Heart right ventricle (tissue), 16 donors: ENCODE data around the gene GLIPR1. TPM values are rescaled to one million over a fixed set of nuclear protein-coding genes. Genes with fewer than 3 reads are reported as not detected.
A peak's percentile ranks its signal among the peaks of the same experiment; 100 is the strongest.
"Not testable (repeated sequence)": the region's sequence is repeated elsewhere in the genome, so short reads cannot be mapped to it uniquely, and the experiment has no call there.

Source experiments
- ATAC-seq, 8 donors: fragments of 200-7000 bp; cut with Tn5 transposase; one replicate each; pipeline ENCODE4 v1.9.1; 2020; ENCODE audit warnings: mild to moderate bottlenecking in 8 of 8, moderate library complexity in 8 of 8, moderate number of reproducible peaks in 1 of 8
- DNase-seq, 2 donors: peaks; one replicate each; pipeline ENCODE4 v3.0.0-alpha.2; 2020
- H3K27ac ChIP-seq, 10 donors: fragments of 200-600 bp; sonication (generic) in 2 of 10; one replicate each; pipeline versions ENCODE4 v1.5.0 to v1.8.0; 2020 to 2022; ENCODE audit warnings: mild to moderate bottlenecking in 3 of 10
- H3K27me3 ChIP-seq, 7 donors: fragments of 200-600 bp; one replicate each; pipeline ENCODE4 v1.8.0; 2021 to 2022; ENCODE audit warnings: mild to moderate bottlenecking in 2 of 7
- H3K36me3 ChIP-seq, 9 donors: fragments of 200-600 bp; sonication (generic) in 1 of 9; one replicate each; pipeline versions ENCODE4 v1.5.0 to v1.8.0; 2020 to 2022; ENCODE audit warnings: mild to moderate bottlenecking in 2 of 9
- H3K4me1 ChIP-seq, 9 donors: fragments of 200-600 bp; sonication (generic) in 1 of 9; one replicate each; pipeline versions ENCODE4 v1.5.0 to v1.8.0; 2020 to 2022; ENCODE audit warnings: mild to moderate bottlenecking in 4 of 9
- H3K4me3 ChIP-seq, 10 donors: fragments of 200-600 bp; sonication (generic) in 2 of 10; one replicate each; pipeline versions ENCODE4 v1.5.0 to v1.8.0; 2020 to 2022; ENCODE audit warnings: mild to moderate bottlenecking in 7 of 10, moderate library complexity in 2 of 10
- H3K9me3 ChIP-seq, 11 donors: fragments of 200-600 bp in 10 of 11; sonication (generic) in 2 of 11; one replicate each; pipeline versions ENCODE4 v1.5.0 to v1.8.0; 2013 to 2022; ENCODE audit warnings: mild to moderate bottlenecking in 2 of 11, control low read depth in 1 of 11, moderate library complexity in 1 of 11
- WGBS, 2 donors: extraction: QIAGEN DNeasy Blood & Tissue Kit; methylation state at CpG; one replicate each; pipeline ENCODE4 v1.1.7; 2013; ENCODE audit warnings: inconsistent platforms in 1 of 2; 5-methylcytosine and 5-hydroxymethylcytosine counted together
- intact Hi-C, 10 donors: fragments of 100-400 bp; cut with DNase I; formaldehyde crosslinking; loops; one replicate each; pipeline versions ENCODE4 v1.11.1 to v1.14.2; 2022
- polyA plus RNA-seq, 2 donors: library from polyadenylated mRNA; stranded (reverse); fragments of 200-250 nt; gene quantifications; one replicate each; pipeline ENCODE4 v1.2.3, GENCODE V29; 2013
- total RNA-seq, 10 donors: library from RNA; stranded (reverse); fragmentation: NEBNext Ultra II Directional in 3 of 10; extraction: Animal tissue kit (Norgen Biotek cat#: 25700) in 3 of 10; gene quantifications; one replicate each; pipeline versions ENCODE4 v1.2.1 to v1.2.4, GENCODE V29; 2021 to 2023
- TF ChIP-seq, protein P1 (sequence below), 9 donors: fragments of 200-600 bp; sonication (generic) in 2 of 9; IDR thresholded peaks; one replicate each; pipeline versions ENCODE4 v1.5.0 to v1.8.0; 2021 to 2022; ENCODE audit warnings: antibody characterized with exemption in 9 of 9, mild to moderate bottlenecking in 5 of 9, moderate library complexity in 1 of 9
- donor health status: Arrhythmogenic right ventricular cardiomyopathy.
- donor health status: ischemic (EF 13 %, LVEDD 7.1; RV severe dilation, severe dysfunction).
- donor health status: healthy with polysubstance abuse.
- donor health status: DM: no; HTN: yes; CAD: no.
- donor health status: DM: no; HTN: no; CAD: no.
- donor health status: ischemic (EF 25% LVEDD 6.9; RV normal size, moderate dysfunction).
- donor health status: ischemic (EF 25% LVEDD 5.7; RV mildly dilated, moderate dysfunction).
- donor health status: healthy.
- donor health status: DM: yes; HTN: yes; CAD: no.
- donor health status: Ischemic cardiomyopathy.
- donor health status: ischemic (EF 35%, LVEDD 5.7; RV mildly dilated, moderate dysfunction).
- donor health status: nonischemic (EF 11% LVEDD 7.7; RV severe dilation, severe dysfunction).
- donor health status: DM: yes; HTN: yes; CAD: no.
- donor health status: PGD.
- donor health status: ischemic (EF 29% LVEDD 5.4; RV normal size, mild dysfunction).
- donor health status: nonischemic (EF 23%, LVEDD 6.1; RV moderate dilation, normal function).

GLIPR1 gene
- total and polyA plus RNA-seq, 12 donors: 2.0 to 25.6 (median 4.6) TPM

DNA sequence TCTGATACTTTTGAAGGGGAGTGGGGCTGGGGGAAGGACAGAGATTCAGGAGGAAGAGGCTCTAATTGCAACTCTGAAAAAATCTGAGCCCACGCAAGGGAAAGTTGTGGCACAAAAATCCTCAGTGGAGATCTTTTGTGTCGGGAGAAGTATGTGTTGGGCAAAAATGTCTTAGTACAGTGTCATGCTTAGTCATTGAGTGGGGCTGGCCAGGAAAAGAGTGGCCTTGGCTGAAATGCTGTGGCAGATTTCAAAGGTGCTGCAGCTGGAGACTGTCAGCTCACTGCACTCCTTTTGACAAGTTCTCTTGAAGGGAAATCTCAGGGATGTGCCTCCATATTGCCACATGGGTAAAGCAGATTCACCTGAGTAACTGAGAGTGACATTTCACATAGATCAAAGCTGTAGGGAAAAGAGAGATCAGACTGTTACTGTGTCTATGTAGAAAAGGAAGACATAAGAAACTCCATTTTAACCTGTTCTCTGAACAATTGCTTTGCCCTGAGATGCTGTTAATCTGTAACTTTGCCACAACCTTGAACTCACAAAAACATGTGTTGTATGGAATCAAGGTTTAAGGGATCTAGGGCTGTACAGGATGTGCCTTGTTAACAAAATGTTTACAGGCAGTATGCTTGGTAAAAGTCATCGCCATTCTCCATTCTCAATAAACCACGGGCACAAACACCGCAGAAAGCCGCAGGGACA is 36.0 kb upstream of the GLIPR1 start:
- WGBS, 2 donors: 78 to 81% methylated on average over 6 of the region's 6 CpGs
- Histone ChIP-seq H3K4me3 (no peak overlapping the region), H3K27ac (no peak overlapping the region), H3K36me3 (no peaks in the 10 kb centered on the region), H3K4me1 (peaks cover 0 to 7% (median 0%) of the 10 kb centered on the region in 9 donors), H3K9me3 (peaks cover 0 to 9% (median 0%) of the 10 kb centered on the region in 11 donors), H3K27me3 (peaks cover 0 to 3% (median 0%) of the 10 kb centered on the region in 7 donors)
- intact Hi-C loops: no loop called here
- ATAC-seq (peak in 5 of 8 donors; percentile 51 to 87 (median 62)), DNase-seq (no peak)
- TF ChIP-seq, protein P1, sequence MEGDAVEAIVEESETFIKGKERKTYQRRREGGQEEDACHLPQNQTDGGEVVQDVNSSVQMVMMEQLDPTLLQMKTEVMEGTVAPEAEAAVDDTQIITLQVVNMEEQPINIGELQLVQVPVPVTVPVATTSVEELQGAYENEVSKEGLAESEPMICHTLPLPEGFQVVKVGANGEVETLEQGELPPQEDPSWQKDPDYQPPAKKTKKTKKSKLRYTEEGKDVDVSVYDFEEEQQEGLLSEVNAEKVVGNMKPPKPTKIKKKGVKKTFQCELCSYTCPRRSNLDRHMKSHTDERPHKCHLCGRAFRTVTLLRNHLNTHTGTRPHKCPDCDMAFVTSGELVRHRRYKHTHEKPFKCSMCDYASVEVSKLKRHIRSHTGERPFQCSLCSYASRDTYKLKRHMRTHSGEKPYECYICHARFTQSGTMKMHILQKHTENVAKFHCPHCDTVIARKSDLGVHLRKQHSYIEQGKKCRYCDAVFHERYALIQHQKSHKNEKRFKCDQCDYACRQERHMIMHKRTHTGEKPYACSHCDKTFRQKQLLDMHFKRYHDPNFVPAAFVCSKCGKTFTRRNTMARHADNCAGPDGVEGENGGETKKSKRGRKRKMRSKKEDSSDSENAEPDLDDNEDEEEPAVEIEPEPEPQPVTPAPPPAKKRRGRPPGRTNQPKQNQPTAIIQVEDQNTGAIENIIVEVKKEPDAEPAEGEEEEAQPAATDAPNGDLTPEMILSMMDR (IDR thresholded peaks at IDR 0.05): no peak

DNA sequence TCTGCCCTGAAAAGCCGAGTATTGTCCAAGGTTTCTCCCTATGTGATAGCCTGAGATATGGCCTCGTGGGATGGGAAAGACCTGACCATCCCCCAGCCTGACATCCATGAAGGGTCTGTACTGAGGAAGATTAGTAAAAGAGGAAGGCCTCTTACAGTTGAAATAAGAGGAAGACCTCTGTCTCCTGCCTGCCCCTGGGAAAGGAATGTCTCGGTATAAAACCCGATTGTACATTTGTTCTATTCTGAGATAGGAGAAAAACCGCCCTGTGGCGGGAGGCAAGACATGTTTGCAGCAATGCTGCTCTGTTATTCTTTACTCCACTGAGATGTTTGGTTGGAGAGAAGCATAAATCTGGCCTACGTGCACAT is 35.4 kb upstream of the GLIPR1 start:
- H3K4me3 ChIP-seq, ATAC-seq, H3K9me3 ChIP-seq, H3K27ac ChIP-seq, H3K27me3 ChIP-seq, intact Hi-C loops, DNase-seq, H3K4me1 ChIP-seq, H3K36me3 ChIP-seq: not testable (repeated sequence)
- WGBS, 2 donors: 62 to 76% methylated on average over 7 of the region's 7 CpGs

DNA sequence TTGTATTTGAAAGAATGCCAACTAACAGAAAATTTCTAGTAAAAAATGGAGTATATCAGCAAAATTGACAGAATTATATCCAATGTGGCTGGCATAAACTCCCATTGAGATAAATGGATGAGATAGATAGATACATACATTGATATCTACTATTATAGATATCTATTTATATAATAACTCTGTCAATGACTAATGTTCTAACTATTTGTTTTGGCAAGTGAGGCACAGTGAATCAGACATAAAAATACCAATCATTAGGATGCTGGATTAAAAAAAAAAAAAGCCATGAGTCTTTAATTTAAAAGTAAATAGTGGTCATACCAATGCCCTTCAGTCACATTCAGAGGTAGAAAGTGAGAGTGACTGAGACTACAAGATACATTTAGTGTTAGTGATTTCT is 33.7 kb upstream of the GLIPR1 start:
- intact Hi-C loops: no loop called here
- TF ChIP-seq, protein P1 (IDR thresholded peaks at IDR 0.05): no peak
- H3K4me3 ChIP-seq: no peak overlapping the region
- H3K36me3 ChIP-seq: no peaks in the 10 kb centered on the region
- H3K4me1 ChIP-seq: peaks cover 0 to 7% (median 0%) of the 10 kb centered on the region in 9 donors
- peaks cover 0 to 2% (median 0%) of the 10 kb centered on the region in 11 donors for H3K9me3 ChIP-seq
- DNase-seq: no peak
- no peaks in the 10 kb centered on the region for H3K27me3 ChIP-seq
- no peak for ATAC-seq
- no peak overlapping the region for H3K27ac ChIP-seq

DNA sequence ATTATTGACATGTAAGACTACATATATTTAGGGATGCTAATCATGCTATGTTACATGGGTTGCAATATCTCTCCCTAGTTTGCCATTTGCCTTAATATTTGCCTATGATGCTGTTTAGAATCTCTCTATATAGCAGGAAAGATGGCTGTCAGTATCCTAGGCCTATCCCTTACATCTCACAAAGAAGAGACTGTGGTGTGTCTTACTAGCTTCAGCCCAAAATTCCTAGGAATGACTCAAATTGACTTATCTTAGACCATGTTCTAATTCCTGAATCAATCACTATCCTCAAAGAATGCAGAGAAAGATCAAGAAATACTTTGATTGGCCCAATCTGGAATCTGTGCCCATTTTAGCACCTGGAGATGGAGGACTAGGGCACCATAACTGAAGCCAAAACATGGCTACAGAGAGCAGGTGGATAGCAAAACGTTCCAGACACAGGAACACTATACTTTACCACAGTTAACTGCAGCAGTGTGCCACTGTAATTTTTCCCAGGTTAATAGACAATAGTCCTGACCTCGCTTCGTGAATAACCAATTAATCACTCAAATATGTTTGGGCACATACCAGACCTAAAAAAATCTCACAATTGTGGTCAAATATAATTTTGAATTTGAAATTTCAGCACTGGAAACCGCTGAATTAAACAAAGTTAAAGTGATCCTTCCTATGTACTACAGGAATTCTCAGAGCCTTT is 32.7 kb upstream of the GLIPR1 start:
- H3K27me3 ChIP-seq: no peaks in the 10 kb centered on the region
- ATAC-seq: no peak

More for the DNA sequence above, 32.7 kb upstream of the GLIPR1 start:
- no peak overlapping the region for H3K27ac ChIP-seq
- H3K9me3 ChIP-seq: no peaks in the 10 kb centered on the region
- TF ChIP-seq, protein P1 (IDR thresholded peaks at IDR 0.05): no peak
- DNase-seq: no peak
- H3K36me3 ChIP-seq: no peaks in the 10 kb centered on the region
- 68 to 71% methylated on average over 4 of the region's 4 CpGs for WGBS, 2 donors
- peaks cover 0 to 7% (median 0%) of the 10 kb centered on the region in 9 donors for H3K4me1 ChIP-seq
- no peak overlapping the region for H3K4me3 ChIP-seq
- intact Hi-C loops: loop anchor here in 1 of 10 donors (1.0 kb wide), 1 partner anchor 30 kb away; no protein-coding TSS in a partner anchor
